Activated naive CD4-positive, alpha-beta T cell treated with anti-CD3 and anti-CD28 coated beads, Interleukin-2, amount 50 U/mL, for 72 hours (primary cell): ENCODE results near the gene PLA1A. TPM values are rescaled to one million over a fixed set of nuclear protein-coding genes. Genes with fewer than 3 reads are reported as not detected.
"Not testable (repeated sequence)": the region's sequence is repeated elsewhere in the genome, so short reads cannot be mapped to it uniquely, and the experiment has no call there.

Experiments
- ATAC-seq, 2 donors: fragments of 150-1000 bp; cut with Tn5 transposase; 2 replicates each; pipeline ENCODE4 v1.10.0; 2021; ENCODE audit warnings: mild to moderate bottlenecking in 2 of 2, moderate library complexity in 2 of 2
- DNase-seq, 2 donors: peaks; one replicate each; pipeline ENCODE4 v3.0.0; 2021 to 2022; ENCODE audit warnings: low spot score in 2 of 2
- H3K27ac Mint-ChIP-seq, 2 donors: one replicate each; pipeline ENCODE4 v1.8.0; 2022; ENCODE audit warnings: mild to moderate bottlenecking in 2 of 2, mixed read lengths in 2 of 2
- H3K36me3 Mint-ChIP-seq, 2 donors: one replicate each; pipeline ENCODE4 v1.8.0; 2022; ENCODE audit warnings: mixed read lengths in 2 of 2
- H3K9me3 Mint-ChIP-seq, 2 donors: one replicate each; pipeline ENCODE4 v1.8.0; 2022; ENCODE audit warnings: mixed read lengths in 2 of 2
- total RNA-seq, 2 donors: library from RNA; stranded (reverse); gene quantifications; one replicate each; pipeline ENCODE4 v1.2.3, GENCODE V29; 2022

The PLA1A gene
- total RNA-seq, 2 donors from 2014 or later = 0.52 TPM; not detected in 1

DNA sequence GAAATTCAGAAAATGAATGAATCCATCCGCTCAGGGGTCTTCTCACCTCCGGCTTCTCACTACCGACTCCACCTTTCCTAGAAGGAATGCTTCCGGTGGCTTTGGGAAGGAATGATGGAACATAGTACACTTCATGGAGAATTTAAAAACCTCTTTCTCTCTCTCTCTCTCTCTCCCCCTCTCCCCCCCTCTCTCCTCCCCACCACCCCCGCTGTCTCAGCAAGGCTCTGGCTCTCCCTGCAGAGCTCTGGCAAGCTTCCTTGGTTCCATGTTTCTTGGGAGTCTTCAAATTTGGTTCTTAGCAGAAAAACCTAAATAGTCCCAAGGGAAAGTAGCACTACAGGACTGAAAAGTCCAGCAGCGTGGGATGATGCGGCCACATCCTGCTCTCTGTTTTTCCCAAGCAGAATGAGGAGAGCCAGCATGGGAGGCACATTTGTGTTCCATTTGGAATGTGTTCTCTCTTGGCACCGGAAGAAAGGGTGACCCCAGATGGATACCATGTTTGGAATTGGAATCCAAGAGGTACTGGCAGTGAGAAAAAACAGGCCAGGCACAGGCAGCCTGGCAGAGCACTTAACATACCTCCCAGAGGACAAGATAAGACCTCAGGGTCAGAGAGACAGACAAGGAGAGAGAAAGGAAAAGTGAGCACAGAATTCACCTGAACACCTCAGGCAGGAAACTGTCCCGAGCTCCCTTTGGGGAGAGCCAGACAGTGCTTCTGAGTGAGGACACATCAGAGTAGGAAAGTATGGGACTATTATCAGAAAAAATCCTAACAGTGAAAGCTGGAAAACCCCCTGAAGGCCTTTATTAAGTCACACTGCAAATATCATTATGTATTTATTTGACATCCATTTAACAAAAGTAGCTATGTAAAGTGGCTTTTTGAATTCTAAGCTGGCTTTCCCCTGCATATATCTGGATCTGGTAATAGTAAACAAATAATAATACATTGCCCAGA, 63.1 kb downstream of the PLA1A start, which contains the start of gene POPDC2:
POPDC2 (minus strand) TSS at position 116 of the 967 bp plus-strand sequence. CDS start 166 bp downstream, outside the sequence.
- Mint-ChIP-seq H3K9me3 (no peaks in the 10 kb centered on the region), H3K36me3 (no peaks in the 10 kb centered on the region), H3K27ac (no peak within 1 kb of the TSS)
- DNase-seq = no peak
- no peak for ATAC-seq

DNA sequence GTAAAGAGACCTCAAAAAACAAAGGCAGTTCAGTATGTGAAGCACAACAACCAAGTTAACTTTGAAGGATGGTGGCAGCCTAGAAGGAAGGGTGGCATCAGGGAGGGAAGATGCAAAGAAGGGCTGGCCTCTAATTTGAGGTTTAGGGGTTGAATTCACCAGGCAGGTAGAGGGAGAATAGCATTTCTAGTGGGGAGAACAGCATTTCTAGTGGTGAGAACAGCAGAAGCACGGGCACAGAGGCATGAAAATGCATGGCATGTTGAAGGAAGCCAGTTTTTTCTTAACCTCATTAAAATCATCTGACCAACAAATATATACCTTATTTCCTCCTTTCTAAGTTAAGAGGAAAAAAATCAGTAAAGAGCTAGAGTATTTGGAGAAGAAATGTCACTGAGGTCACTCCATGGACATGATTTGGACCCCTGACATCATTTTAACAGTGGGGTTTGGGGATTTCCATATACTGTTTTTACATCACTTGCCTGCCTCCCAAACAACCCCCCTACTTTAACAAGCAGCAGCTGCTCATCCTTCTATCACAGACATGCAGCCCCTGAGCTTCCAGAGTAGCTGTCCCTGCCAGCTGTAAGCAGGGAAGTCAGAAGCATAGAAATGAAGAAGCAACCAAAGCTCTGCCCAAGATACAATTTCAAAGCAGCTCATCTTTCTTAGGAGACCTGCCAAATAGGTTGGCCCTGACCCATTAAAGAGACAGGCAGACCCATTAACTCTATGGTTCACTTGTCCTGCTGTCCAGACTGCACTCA, 65.1 kb downstream of the PLA1A start:
- DNase-seq = no peak
- Mint-ChIP-seq H3K9me3 (no peaks in the 10 kb centered on the region), H3K27ac (peak overlapping the region in 1 of 2 donors; percentile 3), H3K36me3 (no peaks in the 10 kb centered on the region)
- ATAC-seq = no peak

DNA sequence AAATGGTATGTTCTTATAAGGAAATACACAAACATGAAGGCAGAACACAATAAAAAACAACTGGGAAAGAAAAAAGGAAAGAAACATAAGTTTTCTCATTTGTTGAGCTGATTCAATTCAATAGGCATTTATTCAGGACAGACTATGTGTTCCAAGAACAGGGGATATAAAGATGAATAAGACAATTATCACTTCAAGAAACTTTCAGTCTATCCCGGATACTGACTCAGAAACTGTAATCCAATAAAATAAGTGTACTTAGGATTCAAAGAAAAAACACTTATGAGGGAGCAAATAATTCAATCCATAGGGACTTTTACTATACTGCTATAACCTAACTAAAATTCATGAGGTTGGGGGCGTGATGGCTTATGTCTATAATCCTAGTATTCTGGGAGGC, 66.2 kb downstream of the PLA1A start:
- H3K36me3 Mint-ChIP-seq = no peaks in the 10 kb centered on the region
- H3K9me3 Mint-ChIP-seq = no peaks in the 10 kb centered on the region
- H3K27ac Mint-ChIP-seq = no peak overlapping the region
- no peak for ATAC-seq
- DNase-seq = no peak

DNA sequence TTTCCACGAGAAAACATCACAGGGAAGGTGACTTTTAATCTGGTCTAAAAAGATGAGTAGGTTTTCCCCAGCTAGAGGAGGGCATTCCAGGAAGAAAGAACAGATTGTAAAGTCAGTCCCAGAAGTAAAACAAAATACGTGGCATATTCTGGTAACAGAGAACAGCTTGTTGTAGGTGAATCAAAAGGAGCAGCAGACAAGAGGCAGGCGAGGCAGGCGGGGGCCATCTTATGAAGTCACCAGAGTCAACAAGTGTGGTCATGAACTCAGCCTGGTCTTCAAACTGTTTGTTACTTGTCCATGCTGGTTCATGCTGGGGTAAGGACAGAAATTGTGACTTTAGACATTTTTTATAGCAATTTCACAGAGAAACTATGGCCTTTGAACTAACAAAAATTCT, 66.7 kb downstream of the PLA1A start:
- Mint-ChIP-seq H3K36me3 (no peaks in the 10 kb centered on the region), H3K9me3 (no peaks in the 10 kb centered on the region), H3K27ac (no peak overlapping the region)
- DNase-seq (no peak), ATAC-seq (no peak)

DNA sequence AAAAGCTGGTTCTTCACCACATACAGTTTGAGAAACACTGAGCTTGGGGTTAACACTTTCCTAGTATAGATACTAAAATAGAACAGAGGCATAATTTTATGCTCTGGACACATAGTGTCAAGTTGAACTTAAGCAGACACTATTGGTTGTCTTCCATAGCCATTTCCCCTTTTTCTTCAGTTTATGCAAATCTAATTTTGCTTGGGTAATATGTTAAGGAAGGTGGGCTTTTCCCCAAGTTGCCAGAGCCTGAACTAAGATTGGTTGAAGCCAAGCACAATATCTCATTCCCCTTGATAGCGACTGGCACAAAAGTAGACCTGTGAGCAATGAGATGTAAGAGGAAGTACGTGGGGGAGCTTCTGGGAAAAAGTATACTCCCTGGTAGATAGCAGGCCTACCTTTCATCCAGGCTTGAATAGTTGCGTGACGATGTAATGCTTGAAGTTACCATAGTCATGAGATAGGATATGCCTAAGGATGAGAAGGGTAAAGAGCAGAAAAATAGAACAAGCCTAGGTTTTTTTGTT, 67.2 kb downstream of the PLA1A start:
- no peaks in the 10 kb centered on the region for H3K36me3 Mint-ChIP-seq
- H3K27ac Mint-ChIP-seq = no peak overlapping the region
- no peak for DNase-seq
- H3K9me3 Mint-ChIP-seq = no peaks in the 10 kb centered on the region
- ATAC-seq = no peak

DNA sequence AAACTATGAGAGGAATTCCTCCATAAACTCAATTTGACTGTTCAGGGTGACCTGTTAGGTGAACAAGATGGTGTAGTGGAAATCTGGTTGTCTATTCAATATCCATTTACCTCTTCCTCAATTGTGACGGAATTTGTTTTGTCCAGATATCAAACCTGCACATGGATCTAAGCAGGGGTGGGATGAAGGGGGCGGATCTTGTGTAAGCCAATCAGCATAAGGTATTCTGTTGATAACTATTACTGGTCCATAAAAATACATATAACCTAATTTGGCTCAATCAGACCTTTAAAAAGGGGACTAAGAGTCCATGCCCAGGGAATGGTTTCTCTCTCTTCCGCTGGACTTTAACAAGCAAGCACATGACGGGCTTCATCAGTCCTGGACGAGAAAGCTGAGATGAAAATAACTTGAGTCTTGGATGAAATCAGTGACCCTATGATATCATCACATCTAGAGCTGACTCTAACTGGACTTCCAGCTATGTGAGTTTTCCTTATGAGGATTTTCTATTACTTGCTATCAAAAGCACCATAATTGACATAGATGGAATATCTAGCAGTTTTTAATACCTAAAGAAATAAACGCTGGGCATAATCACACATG, 68.4 kb downstream of the PLA1A start:
- no peak for ATAC-seq
- Mint-ChIP-seq H3K27ac (no peak overlapping the region), H3K36me3 (peaks cover 0 to 4% of the 10 kb centered on the region in 2 donors), H3K9me3 (no peaks in the 10 kb centered on the region)
- no peak for DNase-seq

DNA sequence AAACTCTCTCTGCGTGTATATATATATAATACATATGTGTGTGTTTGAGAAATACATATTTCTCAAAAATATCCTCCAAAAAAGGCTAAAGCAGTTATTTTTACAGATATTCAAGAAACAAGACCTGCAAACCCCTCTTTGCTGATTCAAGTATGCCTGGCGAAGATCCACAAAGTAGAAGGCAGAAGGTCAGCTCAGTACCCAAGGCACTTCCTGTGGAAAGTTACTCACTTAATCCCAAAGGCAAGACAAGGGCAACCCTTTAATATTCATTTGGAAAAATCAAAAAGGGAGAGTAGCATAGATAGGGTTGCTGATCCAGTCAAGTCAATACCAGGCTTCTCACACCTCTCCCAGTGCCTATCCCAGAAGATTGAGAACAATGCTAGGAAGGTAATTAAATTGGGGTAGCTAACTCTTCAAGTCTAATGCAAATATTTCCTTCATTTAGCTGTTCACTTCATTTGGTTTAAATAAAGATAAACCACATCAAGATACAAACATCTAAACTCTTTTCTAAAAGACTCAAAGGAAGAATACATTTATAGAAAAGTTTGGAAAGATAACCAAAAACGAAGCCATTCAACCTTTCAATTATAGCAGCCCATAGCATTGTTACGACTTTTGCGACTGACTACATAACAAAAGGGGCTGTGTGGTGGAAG, 72.4 kb downstream of the PLA1A start:
- Mint-ChIP-seq H3K27ac (peak overlapping the region in 1 of 2 donors; percentile 50), H3K9me3 (no peaks in the 10 kb centered on the region), H3K36me3 (peaks cover under 1 to 29% of the 10 kb centered on the region in 2 donors)
- DNase-seq (no peak), ATAC-seq (no peak)

DNA sequence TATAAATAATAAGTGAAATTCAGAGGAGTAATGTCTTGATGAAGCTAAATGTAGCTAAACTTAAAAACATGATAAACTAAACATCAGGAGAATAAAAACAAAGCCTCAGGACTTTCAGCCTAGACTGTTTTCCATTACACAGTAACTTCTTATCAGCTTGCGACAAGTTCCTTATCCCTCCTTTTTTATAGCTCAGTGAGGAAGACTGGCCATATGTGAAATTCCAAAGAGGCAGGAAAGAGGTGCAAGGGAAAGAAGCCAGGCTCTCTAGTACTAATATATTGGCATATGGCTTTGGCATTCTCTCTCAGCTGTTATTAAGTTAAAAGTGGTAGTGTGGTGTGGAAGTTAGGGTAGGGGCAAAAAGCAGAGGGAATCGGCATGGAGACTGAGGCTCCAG, 75.1 kb downstream of the PLA1A start:
- Mint-ChIP-seq H3K36me3 (peaks cover 17 to 45% of the 10 kb centered on the region in 2 donors), H3K9me3 (no peaks in the 10 kb centered on the region), H3K27ac (no peak overlapping the region)
- no peak for ATAC-seq
- DNase-seq = no peak

DNA sequence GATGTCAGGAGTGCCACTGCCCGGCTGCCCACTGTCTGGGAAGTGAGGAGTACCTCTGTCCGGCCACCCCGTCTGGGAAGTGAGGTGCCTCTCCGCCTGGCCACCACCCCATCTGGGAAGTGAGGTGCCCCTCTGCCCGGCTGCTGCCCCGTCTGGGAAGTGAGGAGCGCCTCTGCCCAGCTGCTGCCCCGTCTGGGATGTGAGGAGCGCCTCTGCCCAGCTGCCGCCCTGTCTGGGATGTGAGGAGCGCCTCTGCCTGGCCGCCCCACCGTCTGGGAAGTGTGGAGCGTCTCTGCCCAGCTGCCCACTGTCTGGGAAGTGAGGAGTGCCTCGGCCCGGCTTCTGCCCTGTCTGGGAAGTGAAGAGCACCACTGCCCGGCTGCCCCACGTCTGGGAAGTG, 76.2 kb downstream of the PLA1A start:
- peaks cover 17 to 45% of the 10 kb centered on the region in 2 donors for H3K36me3 Mint-ChIP-seq
- peak overlapping the region in 1 of 2 donors; percentile 20 for H3K27ac Mint-ChIP-seq
- H3K9me3 Mint-ChIP-seq = no peaks in the 10 kb centered on the region
- no peak for ATAC-seq
- DNase-seq = no peak

DNA sequence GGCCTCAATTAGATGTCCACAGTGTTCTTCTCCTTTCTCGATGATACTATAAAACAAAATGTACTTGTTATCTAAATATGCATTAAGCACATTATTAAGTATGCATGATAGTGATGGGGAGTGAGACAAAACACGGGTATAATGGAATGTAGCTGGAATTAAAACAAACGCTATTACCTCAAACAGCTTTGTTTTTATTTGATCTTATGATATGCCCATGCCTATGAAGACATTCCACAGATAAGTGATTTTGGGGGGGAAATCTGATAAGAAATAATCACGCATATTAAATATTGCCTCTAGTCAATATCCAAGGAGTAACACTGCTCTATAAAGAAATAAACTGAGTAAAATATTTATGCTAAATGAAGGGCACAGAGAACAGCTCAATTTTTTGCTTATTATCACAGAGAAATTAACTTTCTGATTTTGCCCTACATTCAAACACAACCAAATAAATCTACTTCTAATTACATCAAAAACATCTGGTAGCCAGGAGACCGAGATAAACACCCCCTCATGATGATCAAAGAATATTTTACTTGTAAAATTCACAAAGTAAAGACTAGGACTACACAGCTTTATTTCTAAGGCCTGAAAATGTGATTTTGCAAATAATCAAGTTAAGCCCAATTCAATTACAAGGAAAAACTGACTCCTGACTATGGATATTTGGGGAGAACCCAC, 77.6 kb downstream of the PLA1A start:
- no peak for ATAC-seq
- peaks cover 17 to 45% of the 10 kb centered on the region in 2 donors for H3K36me3 Mint-ChIP-seq

DNA sequence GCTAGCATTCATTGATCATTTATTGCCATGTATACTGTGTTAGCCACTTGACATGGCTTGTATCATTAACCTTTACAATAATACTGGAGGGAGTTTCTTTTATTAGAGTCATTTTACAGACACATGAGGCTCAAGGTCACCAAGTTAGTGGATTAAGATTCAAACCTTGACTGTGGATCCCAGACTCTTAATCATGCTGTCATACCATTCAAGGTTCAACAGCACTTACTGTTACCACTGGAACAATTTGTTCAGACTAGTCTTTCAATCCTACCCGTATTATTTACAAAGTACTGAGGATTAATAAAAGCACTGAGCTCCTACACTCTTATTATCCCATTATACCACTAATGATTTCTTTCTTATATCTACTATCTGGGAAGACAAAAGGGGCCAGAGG, 78.3 kb downstream of the PLA1A start:
- no peaks in the 10 kb centered on the region for H3K9me3 Mint-ChIP-seq
- H3K27ac Mint-ChIP-seq = peak overlapping the region; percentile 92 to 94
- no peak for DNase-seq
- no peak for ATAC-seq
- H3K36me3 Mint-ChIP-seq = peaks cover 17 to 41% of the 10 kb centered on the region in 2 donors

More for the DNA sequence above, 77.6 kb downstream of the PLA1A start:
- DNase-seq = no peak
- H3K9me3 Mint-ChIP-seq = no peaks in the 10 kb centered on the region
- H3K27ac Mint-ChIP-seq = peak overlapping the region; percentile 92 to 94

DNA sequence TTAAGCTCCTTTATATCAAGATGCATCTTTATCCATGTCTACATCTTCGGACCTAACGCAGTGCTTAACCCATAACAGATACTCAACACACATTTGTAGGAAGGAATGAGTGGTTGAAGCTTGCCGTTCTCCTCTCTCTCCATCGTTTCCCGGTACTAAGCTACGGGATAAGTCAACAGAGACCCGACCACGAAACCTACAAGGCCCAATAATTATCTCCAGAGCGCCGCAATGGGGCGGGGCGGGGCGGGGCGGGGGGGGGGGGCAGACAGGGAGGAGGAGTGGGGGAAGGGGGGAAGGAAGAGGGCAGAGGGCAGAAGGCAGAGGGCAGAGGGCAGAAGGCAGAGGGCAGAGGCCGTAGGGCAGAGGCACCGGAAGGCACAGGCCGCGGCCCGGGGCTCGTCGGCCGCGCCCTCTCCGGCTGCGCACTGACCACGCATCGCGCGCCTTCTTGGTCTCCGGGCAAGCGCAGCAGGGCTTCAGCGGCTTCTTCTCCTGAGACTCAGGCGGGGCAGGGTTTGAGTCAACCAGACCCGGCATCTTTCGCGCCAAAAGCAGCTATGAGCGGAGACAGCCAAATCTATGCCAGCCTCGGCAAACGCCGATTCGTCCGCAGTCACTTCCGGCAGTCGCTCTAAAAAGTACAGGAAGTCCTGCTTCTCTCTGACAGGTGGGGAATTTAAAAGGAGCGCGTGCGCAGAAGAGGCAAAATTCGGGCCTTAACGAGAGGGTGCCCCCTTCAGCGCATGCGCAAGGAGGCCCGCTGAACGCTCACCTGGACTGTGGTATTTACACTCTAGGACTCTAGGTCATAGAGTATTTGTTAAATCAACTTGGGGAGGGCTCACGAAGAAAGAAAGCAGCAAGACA, 79.3 kb downstream of the PLA1A start, which contains the start of gene COX17:
COX17 (minus strand) TSS at position 636 of the 870 bp plus-strand sequence; CDS start at position 540, 96 bp downstream.
- peak; percentile 89 to 95 for DNase-seq
- H3K9me3 Mint-ChIP-seq = no peaks in the 10 kb centered on the region
- H3K27ac Mint-ChIP-seq = peak within 1 kb of the TSS; percentile 92 to 94
- peaks cover 17 to 35% of the 10 kb centered on the region in 2 donors for H3K36me3 Mint-ChIP-seq
- peak; percentile 89 to 90 for ATAC-seq

DNA sequence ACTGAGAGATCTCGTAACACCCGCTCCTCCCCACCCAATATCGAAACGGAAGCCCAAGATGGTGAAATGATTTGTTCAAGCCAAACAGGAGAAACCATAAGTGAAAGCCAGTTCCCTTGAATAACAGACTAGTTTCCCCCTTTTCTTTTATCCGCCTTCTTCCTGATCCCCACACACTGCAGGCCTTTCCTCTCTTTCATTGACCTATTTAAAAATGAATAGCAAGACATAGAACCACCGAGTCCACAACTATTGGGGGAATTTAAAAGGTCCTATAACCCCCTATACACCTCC, 79.9 kb downstream of the PLA1A start:
- ATAC-seq = no peak
- no peak for DNase-seq
- Mint-ChIP-seq H3K27ac (peak overlapping the region; percentile 92 to 94), H3K36me3 (peaks cover 17 to 30% of the 10 kb centered on the region in 2 donors), H3K9me3 (no peaks in the 10 kb centered on the region)

DNA sequence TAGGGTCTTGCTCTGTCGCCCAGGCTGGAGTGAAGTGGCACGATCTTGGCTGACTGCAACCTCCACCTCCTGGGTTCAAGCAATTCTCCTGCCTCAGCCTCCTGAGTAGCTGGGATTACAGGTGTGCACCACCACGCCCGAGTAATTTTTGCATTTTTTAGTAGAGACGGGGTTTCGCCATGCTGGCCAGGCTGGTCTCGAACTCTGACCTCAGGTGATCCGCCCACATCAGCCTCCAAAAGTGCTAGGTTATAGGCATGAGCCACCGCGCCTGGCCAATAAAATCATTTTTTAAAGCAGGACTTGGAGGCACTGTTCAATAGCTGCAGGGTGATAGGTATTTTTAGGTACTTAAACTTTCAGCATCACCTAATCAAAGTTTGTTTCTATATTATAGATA, 80.5 kb downstream of the PLA1A start:
- ATAC-seq, DNase-seq, H3K9me3 Mint-ChIP-seq: not testable (repeated sequence)
- Mint-ChIP-seq H3K36me3 (peaks cover 17 to 25% of the 10 kb centered on the region in 2 donors), H3K27ac (peak overlapping the region in 1 of 2 donors; percentile 94)
